Activated T-cell treated with anti-CD3 and anti-CD28 coated beads, Interleukin-2, amount 50 U/mL, for 48 hours (primary cell): ENCODE data around the gene NXF2B.
"Not testable (repeated sequence)": the region's sequence is repeated elsewhere in the genome, so short reads cannot be mapped to it uniquely, and the experiment has no call there.

Source experiments
- DNase-seq, 2 experiments: peaks; one replicate each; pipeline ENCODE4 v3.0.0-alpha.2; 2020

Gene NXF2B, protein sequence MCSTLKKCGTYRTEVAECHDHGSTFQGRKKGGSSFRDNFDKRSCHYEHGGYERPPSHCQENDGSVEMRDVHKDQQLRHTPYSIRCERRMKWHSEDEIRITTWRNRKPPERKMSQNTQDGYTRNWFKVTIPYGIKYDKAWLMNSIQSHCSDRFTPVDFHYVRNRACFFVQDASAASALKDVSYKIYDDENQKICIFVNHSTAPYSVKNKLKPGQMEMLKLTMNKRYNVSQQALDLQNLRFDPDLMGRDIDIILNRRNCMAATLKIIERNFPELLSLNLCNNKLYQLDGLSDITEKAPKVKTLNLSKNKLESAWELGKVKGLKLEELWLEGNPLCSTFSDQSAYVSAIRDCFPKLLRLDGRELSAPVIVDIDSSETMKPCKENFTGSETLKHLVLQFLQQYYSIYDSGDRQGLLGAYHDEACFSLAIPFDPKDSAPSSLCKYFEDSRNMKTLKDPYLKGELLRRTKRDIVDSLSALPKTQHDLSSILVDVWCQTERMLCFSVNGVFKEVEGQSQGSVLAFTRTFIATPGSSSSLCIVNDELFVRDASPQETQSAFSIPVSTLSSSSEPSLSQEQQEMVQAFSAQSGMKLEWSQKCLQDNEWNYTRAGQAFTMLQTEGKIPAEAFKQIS

GRCh38 chrX:102439908-102440307 is at the start of gene NXF2B:
Gene NXF2B, minus strand, starts transcription at chrX:102440008. Its CDS starts 59,972 bp downstream, at chrX:102380036.
- not testable (repeated sequence) for DNase-seq

- DNase-seq, result not testable (repeated sequence)
Measured at GRCh38 chrX:102478765-102479164, 39.0 kb upstream of the NXF2B start.

GRCh38 chrX:102471762-102472220 is 32.0 kb upstream of the NXF2B start, which contains the start of gene TCP11X2:
Gene TCP11X2, minus strand, starts transcription at chrX:102471812.
- not testable (repeated sequence) for DNase-seq

- DNase-seq, result not testable (repeated sequence)
Measured at GRCh38 chrX:102470215-102470614, 30.4 kb upstream of the NXF2B start.

GRCh38 chrX:102458615-102459014 is 18.8 kb upstream of the NXF2B start:
- DNase-seq, result not testable (repeated sequence)

DNA sequence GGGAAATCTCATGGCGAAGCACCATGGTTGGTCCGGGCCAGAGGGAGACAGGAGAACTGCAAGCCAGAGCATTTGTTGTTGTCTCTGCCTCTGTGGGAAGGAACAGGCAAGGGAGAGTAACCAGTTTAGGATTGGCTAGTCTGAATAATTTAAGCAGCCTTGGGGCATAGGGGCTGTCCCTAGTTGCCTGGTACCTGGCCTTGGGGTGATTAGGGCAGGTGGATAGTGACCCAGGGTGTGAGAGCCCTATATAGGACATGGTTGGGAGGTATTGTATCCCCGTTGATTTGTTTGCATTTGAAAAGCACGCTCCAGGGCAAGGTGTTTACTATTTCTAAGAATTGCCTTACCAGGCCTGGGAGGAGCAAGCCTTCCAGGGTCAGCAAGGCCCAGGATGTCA is 25.3 kb downstream of the NXF2B start:
- DNase-seq, result not testable (repeated sequence)

DNA sequence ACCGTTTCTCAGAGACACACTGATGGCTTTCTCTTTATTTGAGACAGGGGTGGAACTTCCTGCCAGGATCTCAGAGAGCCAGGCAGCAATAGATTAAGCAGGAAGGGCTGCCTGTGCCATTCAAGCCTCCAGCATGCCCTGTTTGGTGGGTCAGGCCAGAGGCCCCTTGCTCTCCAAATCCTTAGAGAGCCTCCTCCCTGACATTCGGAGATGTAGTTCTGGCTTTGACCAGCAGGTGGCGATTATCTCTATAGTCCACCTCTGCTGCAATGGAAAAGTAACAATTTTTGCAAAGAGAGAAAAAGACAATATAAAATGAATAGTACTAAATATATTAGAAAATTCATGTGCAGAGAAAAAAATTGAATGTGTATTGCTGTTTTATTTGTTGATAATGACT is 93.9 kb downstream of the NXF2B start:
- DNase-seq, result peak; percentile 79 to 80

DNA sequence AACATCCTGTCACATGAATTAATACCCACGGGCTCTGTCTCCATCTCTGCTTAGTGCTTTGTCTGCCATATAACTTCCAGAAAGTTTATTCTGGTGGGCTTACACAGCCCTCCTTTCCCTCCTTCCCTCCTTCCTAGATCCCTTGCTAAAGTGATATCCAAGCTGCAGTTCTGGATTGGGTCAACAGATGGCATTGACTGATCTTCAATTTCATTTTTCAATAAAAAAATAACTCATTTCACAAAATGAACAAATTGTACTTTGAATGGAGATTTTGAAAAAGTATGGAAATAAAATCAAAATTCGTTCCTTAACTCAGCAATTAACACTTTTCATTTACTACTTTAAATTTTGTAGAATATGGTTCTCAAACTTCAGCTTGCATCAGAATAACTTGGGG is 97.9 kb downstream of the NXF2B start:
- no peak for DNase-seq

GRCh38 chrX:102339312-102340298 is 100.2 kb downstream of the NXF2B start:
- no peak for DNase-seq

DNA sequence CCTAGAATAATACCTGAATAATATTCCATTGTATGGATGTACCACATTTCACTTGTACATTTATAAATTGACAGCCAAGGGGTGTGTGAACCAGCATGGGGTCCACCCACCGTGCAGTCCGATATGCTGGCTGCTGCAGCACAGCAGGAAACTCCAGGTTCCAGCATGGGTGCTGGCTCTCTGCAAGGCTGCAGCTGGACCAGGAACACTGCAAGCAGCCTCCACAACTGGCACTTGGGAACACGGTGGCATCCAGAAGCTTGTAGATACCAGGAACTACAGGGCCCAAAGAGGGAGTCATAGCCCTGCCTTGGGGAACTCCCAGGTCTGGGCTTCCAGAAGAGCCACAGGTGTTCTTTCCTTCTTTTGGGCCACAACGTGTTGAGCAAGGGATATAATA is 101.6 kb downstream of the NXF2B start:
- no peak for DNase-seq
